Peyer's patch (tissue), 4 donors: ENCODE results near the gene CNTN2. TPM values are rescaled to one million over a fixed set of nuclear protein-coding genes. Genes with fewer than 3 reads are reported as not detected.

ENCODE experiments used
- DNase-seq, 3 donors: peaks; one replicate each; pipeline ENCODE4 v3.0.0-alpha.2; 2017 to 2019
- H3K27ac ChIP-seq, 4 donors: fragments of 200-600 bp; sonication (generic); one replicate each; pipeline ENCODE4 v1.5.1; 2016 to 2019
- H3K27me3 ChIP-seq, 2 donors: fragments of 200-600 bp; sonication (generic); one replicate each; pipeline ENCODE4 v1.5.1; 2019
- H3K36me3 ChIP-seq, 3 donors: fragments of 200-600 bp; sonication (generic); one replicate each; pipeline ENCODE4 v1.5.1; 2016 to 2019
- H3K4me1 ChIP-seq, 4 donors: fragments of 200-600 bp; sonication (generic); one replicate each; pipeline ENCODE4 v1.5.1; 2016 to 2019
- H3K4me3 ChIP-seq, 4 donors: fragments of 200-600 bp; sonication (generic); 1 replicate in 3 of 4; 2 replicates in 1 of 4; pipeline ENCODE4 v1.5.1; 2016 to 2019; ENCODE audit warnings: mild to moderate bottlenecking in 1 of 4
- H3K9me3 ChIP-seq, 4 donors: fragments of 200-600 bp; sonication (generic); one replicate each; pipeline ENCODE4 v1.5.1; 2016 to 2019; ENCODE audit warnings: mild to moderate bottlenecking in 1 of 4
- CTCF ChIP-seq, 6 experiments: fragments of 450-650 bp in 4 of 6; fragments of 200-600 bp in 2 of 6; sonication (generic) in 1 of 6; IDR thresholded peaks; one replicate each; pipeline ENCODE4 v1.5.1; 2017 to 2019; ENCODE audit warnings: antibody characterized with exemption in 6 of 6, mild to moderate bottlenecking in 3 of 6, moderate library complexity in 1 of 6
- POLR2A ChIP-seq, 2 donors: fragments of 450-650 bp; IDR thresholded peaks; one replicate each; pipeline ENCODE4 v1.5.1; 2017; ENCODE audit warnings: antibody characterized with exemption in 2 of 2, mild to moderate bottlenecking in 2 of 2, moderate library complexity in 2 of 2
- total RNA-seq, 4 donors: library from RNA; depleted of rRNA; stranded (reverse); fragments of >200 nt; gene quantifications; one replicate each; pipeline ENCODE4 v1.1.0, GENCODE V29; 2016

The CNTN2 gene
- total RNA-seq, 4 donors from 2014 or later, result 0.18 to 2.8 TPM; not detected in 2

- Histone ChIP-seq H3K27me3 (peaks cover 0 to 6% of the 10 kb centered on the region in 2 donors), H3K4me1 (peaks cover 0 to 7% (median 0%) of the 10 kb centered on the region in 4 donors), H3K36me3 (no peaks in the 10 kb centered on the region), H3K27ac (no peak overlapping the region), H3K9me3 (no peaks in the 10 kb centered on the region), H3K4me3 (no peak overlapping the region)
- TF ChIP-seq POLR2A (IDR thresholded peaks at IDR 0.05), result no peak
- TF ChIP-seq CTCF (IDR thresholded peaks at IDR 0.05), result no peak
- DNase-seq, result no peak
These were observed 758 bp upstream of the CNTN2 start for GRCh38 chr1:205041998-205042910.

- Histone ChIP-seq H3K4me3 (no peak overlapping the region), H3K27ac (no peak overlapping the region), H3K9me3 (no peaks in the 10 kb centered on the region), H3K36me3 (no peaks in the 10 kb centered on the region), H3K4me1 (peaks cover 0 to 7% (median 0%) of the 10 kb centered on the region in 4 donors), H3K27me3 (peaks cover 0 to 6% of the 10 kb centered on the region in 2 donors)
- no peak for TF ChIP-seq POLR2A (IDR thresholded peaks at IDR 0.05)
- no peak for TF ChIP-seq CTCF (IDR thresholded peaks at IDR 0.05)
- DNase-seq, result no peak
These were observed 854 bp downstream of the CNTN2 start for GRCh38 chr1:205043866-205044265.

GRCh38 chr1:205044741-205045140 lies 1.7 kb downstream of the CNTN2 start:
- TF ChIP-seq CTCF (IDR thresholded peaks at IDR 0.05) (no peak), POLR2A (IDR thresholded peaks at IDR 0.05) (no peak)
- DNase-seq, result no peak
- Histone ChIP-seq H3K4me3 (no peak overlapping the region), H3K36me3 (no peaks in the 10 kb centered on the region), H3K9me3 (no peaks in the 10 kb centered on the region), H3K27ac (no peak overlapping the region), H3K4me1 (peaks cover 0 to 7% (median 0%) of the 10 kb centered on the region in 4 donors), H3K27me3 (peaks cover 0 to 6% of the 10 kb centered on the region in 2 donors)

- no peak overlapping the region for H3K4me3 ChIP-seq
- no peaks in the 10 kb centered on the region for H3K9me3 ChIP-seq
- peaks cover 0 to 6% of the 10 kb centered on the region in 2 donors for H3K27me3 ChIP-seq
- no peak for DNase-seq
- H3K4me1 ChIP-seq, result peaks cover 0 to 7% (median 0%) of the 10 kb centered on the region in 4 donors
- H3K36me3 ChIP-seq, result no peaks in the 10 kb centered on the region
- no peak for TF ChIP-seq POLR2A (IDR thresholded peaks at IDR 0.05)
- no peak for TF ChIP-seq CTCF (IDR thresholded peaks at IDR 0.05)
- no peak overlapping the region for H3K27ac ChIP-seq
These were observed 2.1 kb downstream of the CNTN2 start for GRCh38 chr1:205045146-205045545.

- DNase-seq, result no peak
- peaks cover 0 to 7% (median 0%) of the 10 kb centered on the region in 4 donors for H3K4me1 ChIP-seq
- no peak overlapping the region for H3K4me3 ChIP-seq
- TF ChIP-seq CTCF (IDR thresholded peaks at IDR 0.05), result no peak
- no peak for TF ChIP-seq POLR2A (IDR thresholded peaks at IDR 0.05)
- no peaks in the 10 kb centered on the region for H3K36me3 ChIP-seq
- H3K27me3 ChIP-seq, result peaks cover 0 to 6% of the 10 kb centered on the region in 2 donors
- H3K9me3 ChIP-seq, result no peaks in the 10 kb centered on the region
- H3K27ac ChIP-seq, result no peak overlapping the region
These were observed 3.9 kb downstream of the CNTN2 start for GRCh38 chr1:205046870-205047269.
